ELF-1 (cell line): ENCODE measurements around the gene TNNT3.
"Not testable (repeated sequence)": the region's sequence is repeated elsewhere in the genome, so short reads cannot be mapped to it uniquely, and the experiment has no call there.

Experiments
- DNase-seq: peaks from one replicate; pipeline ENCODE4 v3.0.0-alpha.2; 2016; ENCODE audit warnings: low read depth, low spot score

TNNT3 gene

GRCh38 chr11:1935156-1936071 is 15.9 kb downstream of the TNNT3 start:
- DNase-seq: no peak

GRCh38 chr11:1936072-1936780 is 16.7 kb downstream of the TNNT3 start:
- no peak for DNase-seq

GRCh38 chr11:1936781-1937615 is 17.5 kb downstream of the TNNT3 start:
- DNase-seq: peak; percentile 27

GRCh38 chr11:1937616-1938342 is 18.3 kb downstream of the TNNT3 start:
- DNase-seq: no peak

- no peak for DNase-seq
These were observed 19.0 kb downstream of the TNNT3 start for GRCh38 chr11:1938343-1939005.

- DNase-seq: no peak
These were observed 19.6 kb downstream of the TNNT3 start for GRCh38 chr11:1939006-1939625.

GRCh38 chr11:1939788-1940187 is 20.3 kb downstream of the TNNT3 start:
- not testable (repeated sequence) for DNase-seq

GRCh38 chr11:1942558-1943260 is 23.2 kb downstream of the TNNT3 start:
- no peak for DNase-seq

GRCh38 chr11:1943576-1943975 is 24.1 kb downstream of the TNNT3 start:
- no peak for DNase-seq

- DNase-seq: no peak
These were observed 24.5 kb downstream of the TNNT3 start for GRCh38 chr11:1943977-1944376.

- DNase-seq: no peak
These were observed 27.4 kb downstream of the TNNT3 start, which contains the start of gene MRPL23 for GRCh38 chr11:1946812-1947484. MRPL23 (plus strand) TSS chr11:1947332; CDS start chr11:1947363, 31 bp downstream.

- no peak for DNase-seq
These were observed 28.2 kb downstream of the TNNT3 start for GRCh38 chr11:1947592-1948237.

GRCh38 chr11:1948389-1948788 is 28.9 kb downstream of the TNNT3 start:
- no peak for DNase-seq

- no peak for DNase-seq
These were observed 29.8 kb downstream of the TNNT3 start for GRCh38 chr11:1949302-1949701.

- no peak for DNase-seq
These were observed 30.4 kb downstream of the TNNT3 start for GRCh38 chr11:1949922-1950321.

GRCh38 chr11:1952806-1953482 is 33.4 kb downstream of the TNNT3 start:
- DNase-seq: no peak

- DNase-seq: no peak
These were observed 34.2 kb downstream of the TNNT3 start for GRCh38 chr11:1953489-1954266.
